Activated T-helper 1 cell treated with anti-CD3 and anti-CD28 coated beads, Interleukin-12 subunit alpha, Interleukin-12 subunit beta, Interleukin-2, Interleukin-4 antibody, amounts not matched to agents 30 ng/mL and 10 ng/mL and 1 ng/mL, durations not matched to agents 14 hours and 24 hours and 36 hours (primary cell): Measurements from ENCODE around the gene AHCY. TPM values are rescaled to one million over a fixed set of nuclear protein-coding genes. Genes with fewer than 3 reads are reported as not detected.

Experiments used
- DNase-seq: peaks from one replicate; pipeline ENCODE4 v3.0.0; 2021; ENCODE audit warnings: low spot score
- H3K27ac Mint-ChIP-seq: one replicate; pipeline ENCODE4 v1.8.0; 2021; ENCODE audit warnings: mild to moderate bottlenecking, mixed read lengths
- H3K27me3 Mint-ChIP-seq: one replicate; pipeline ENCODE4 v1.8.0; 2022; ENCODE audit warnings: mild to moderate bottlenecking, moderate library complexity, mixed read lengths; ENCODE audit not compliant: insufficient read depth
- H3K36me3 Mint-ChIP-seq: one replicate; pipeline ENCODE4 v1.8.0; 2021; ENCODE audit warnings: low read depth, mixed read lengths
- H3K4me1 Mint-ChIP-seq: one replicate; pipeline ENCODE4 v1.8.0; 2021; ENCODE audit warnings: low read depth, mixed read lengths
- H3K4me3 Mint-ChIP-seq: one replicate; pipeline ENCODE4 v1.8.0; 2021; ENCODE audit warnings: mild to moderate bottlenecking, moderate library complexity, mixed read lengths
- H3K9me3 Mint-ChIP-seq: one replicate; pipeline ENCODE4 v1.8.0; 2021; ENCODE audit warnings: mixed read lengths
- intact Hi-C: fragments of 100-400 bp; cut with micrococcal nuclease; formaldehyde crosslinking; loops from one replicate; pipeline ENCODE4 v1.15.1; 2024
- total RNA-seq: library from RNA; stranded (reverse); gene quantifications from 2 replicates; pipeline ENCODE4 v1.2.3, GENCODE V29; 2022

AHCY gene
- total RNA-seq, 1 donor from 2014 or later, result 132 TPM

GRCh38 chr20:34235875-34236274 is 67.3 kb downstream of the AHCY start:
- peaks cover 4% of the 10 kb centered on the region for H3K4me1 Mint-ChIP-seq
- DNase-seq, result no peak
- H3K9me3 Mint-ChIP-seq, result peaks cover 19% of the 10 kb centered on the region
- H3K4me3 Mint-ChIP-seq, result no peak overlapping the region
- H3K27ac Mint-ChIP-seq, result no peak overlapping the region
- H3K36me3 Mint-ChIP-seq, result no peaks in the 10 kb centered on the region
- peaks cover 7% of the 10 kb centered on the region for H3K27me3 Mint-ChIP-seq
- intact Hi-C loops, result no loop called here

GRCh38 chr20:34233687-34234086 is 69.5 kb downstream of the AHCY start:
- Mint-ChIP-seq H3K4me3 (no peak overlapping the region), H3K27ac (no peak overlapping the region)
- intact Hi-C loops, result no loop called here

GRCh38 chr20:34232494-34233087 is 70.6 kb downstream of the AHCY start:
- intact Hi-C loops, result no loop called here
- no peaks in the 10 kb centered on the region for H3K36me3 Mint-ChIP-seq

More at GRCh38 chr20:34233687-34234086, 69.5 kb downstream of the AHCY start:
- Mint-ChIP-seq H3K27me3 (peaks cover 4% of the 10 kb centered on the region), H3K36me3 (no peaks in the 10 kb centered on the region), H3K4me1 (no peaks in the 10 kb centered on the region), H3K9me3 (peaks cover 19% of the 10 kb centered on the region)
- DNase-seq, result no peak

GRCh38 chr20:34231634-34232033 is 71.5 kb downstream of the AHCY start:
- no peak for DNase-seq

More at GRCh38 chr20:34232494-34233087, 70.6 kb downstream of the AHCY start:
- no peak overlapping the region for H3K4me3 Mint-ChIP-seq
- H3K9me3 Mint-ChIP-seq, result peaks cover 11% of the 10 kb centered on the region
- peaks cover 2% of the 10 kb centered on the region for H3K27me3 Mint-ChIP-seq
- H3K4me1 Mint-ChIP-seq, result no peaks in the 10 kb centered on the region
- no peak for DNase-seq
- no peak overlapping the region for H3K27ac Mint-ChIP-seq

More at GRCh38 chr20:34231634-34232033, 71.5 kb downstream of the AHCY start:
- peaks cover 3% of the 10 kb centered on the region for H3K27me3 Mint-ChIP-seq
- H3K4me3 Mint-ChIP-seq, result no peak overlapping the region
- no peaks in the 10 kb centered on the region for H3K36me3 Mint-ChIP-seq
- H3K4me1 Mint-ChIP-seq, result no peaks in the 10 kb centered on the region
- intact Hi-C loops, result no loop called here
- peaks cover 6% of the 10 kb centered on the region for H3K9me3 Mint-ChIP-seq
- no peak overlapping the region for H3K27ac Mint-ChIP-seq

Other genes starting within 250 kb of the AHCY start
- gene EIF2S2, start 191.1 kb downstream of the AHCY start, total RNA-seq, result 99.8 and 105 TPM in 2 replicates
- gene ASIP, start 61.9 kb downstream of the AHCY start, total RNA-seq, result not detected in 2 replicates
- 55.6 and 66.4 TPM in 2 replicates for gene ITCH, start 59.9 kb upstream of the AHCY start, total RNA-seq
- gene DYNLRB1, start 213.1 kb upstream of the AHCY start, total RNA-seq, result 92.0 and 104 TPM in 2 replicates